Measurements from ENCODE around the gene BCL7A.

GRCh38 chr12:122029620-122030423 lies 8.1 kb downstream of the BCL7A start:
- TF ChIP-seq EZH2 (IDR thresholded peaks at IDR 0.05; ENCODE audit: borderline replicate concordance, control insufficient read depth, low read depth, low read length) = no peak
- no peak for TF ChIP-seq POLR2A (IDR thresholded peaks at IDR 0.05; ENCODE audit: low read depth, low read length)
- TF ChIP-seq CTCF (IDR thresholded peaks at IDR 0.05 in 2 of 3, conservative IDR thresholded peaks at IDR 0.05 in 1 of 3; ENCODE audit: control insufficient read depth in 2 of 3, extremely low read depth in 1 of 3, insufficient read depth in 1 of 3, low read depth in 3 of 3, low read length in 3 of 3) = no peak
- TF ChIP-seq ATF7 (IDR thresholded peaks at IDR 0.05; ENCODE audit: low read depth) = no peak
- no peak for TF ChIP-seq MYC (IDR thresholded peaks at IDR 0.05; ENCODE audit: insufficient read depth, insufficient read length, insufficient replicate concordance, low read length, severe bottlenecking)
- no peak for TF ChIP-seq YBX1 (IDR thresholded peaks at IDR 0.05)
- no peak for TF ChIP-seq RELA (IDR thresholded peaks at IDR 0.05; ENCODE audit: borderline replicate concordance, partially characterized antibody)
- TF ChIP-seq CREM (IDR thresholded peaks at IDR 0.05; ENCODE audit: low read depth) = no peak
- no peak for TF ChIP-seq RAD21 (IDR thresholded peaks at IDR 0.05; ENCODE audit: insufficient read depth, low read depth, low read length)

All from GM12878 (cell line).